HG02763 (cell line): ENCODE results near the gene STAT5B.
"Not testable (repeated sequence)": the region's sequence is repeated elsewhere in the genome, so short reads cannot be mapped to it uniquely, and the experiment has no call there.

Experiments
- ATAC-seq: cut with Tn5 transposase; IDR thresholded peaks from one replicate; pipeline ENCODE4 v1.9.1; 2021; ENCODE audit warnings: mild to moderate bottlenecking, moderate library complexity; ENCODE audit not compliant: unreplicated experiment

The STAT5B gene

DNA sequence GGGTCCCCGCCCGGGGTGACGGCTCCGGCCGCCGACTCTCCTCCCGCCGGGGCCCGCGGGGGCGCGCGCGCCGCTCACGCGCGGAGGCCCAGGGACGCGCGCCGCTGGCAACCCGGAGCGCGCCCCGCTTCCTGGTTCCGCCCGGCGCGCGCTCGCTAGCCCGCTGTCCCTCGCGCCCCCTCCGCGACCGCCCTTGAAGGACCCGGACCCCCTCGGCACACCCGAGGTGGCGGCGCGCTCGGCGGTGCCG lies at the start of gene STAT5B:
TSS of gene STAT5B (minus strand) at position 33 of the 250 bp plus-strand sequence. CDS start 44,264 bp downstream, outside the sequence.
- ATAC-seq: peak; percentile 67

DNA sequence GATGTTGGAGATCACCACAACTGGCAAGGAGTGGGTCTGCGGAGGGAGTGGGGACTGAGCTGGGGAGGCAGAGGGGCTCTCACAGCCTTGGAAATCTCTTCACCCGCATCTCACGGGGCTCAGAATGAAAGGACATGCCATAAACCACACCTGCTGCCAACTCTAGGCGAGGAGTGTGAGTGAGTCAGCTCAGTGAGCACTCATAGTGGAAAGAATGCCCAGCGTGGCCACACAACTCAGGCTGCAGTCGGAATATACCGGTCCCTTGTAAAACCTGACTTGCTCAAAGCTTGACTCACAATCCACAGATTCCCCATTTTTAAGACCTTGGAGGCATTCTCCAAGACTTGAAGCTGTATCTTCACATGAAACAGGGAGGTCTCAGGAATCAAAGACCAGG lies 48.8 kb upstream of the STAT5B start:
- no peak for ATAC-seq

DNA sequence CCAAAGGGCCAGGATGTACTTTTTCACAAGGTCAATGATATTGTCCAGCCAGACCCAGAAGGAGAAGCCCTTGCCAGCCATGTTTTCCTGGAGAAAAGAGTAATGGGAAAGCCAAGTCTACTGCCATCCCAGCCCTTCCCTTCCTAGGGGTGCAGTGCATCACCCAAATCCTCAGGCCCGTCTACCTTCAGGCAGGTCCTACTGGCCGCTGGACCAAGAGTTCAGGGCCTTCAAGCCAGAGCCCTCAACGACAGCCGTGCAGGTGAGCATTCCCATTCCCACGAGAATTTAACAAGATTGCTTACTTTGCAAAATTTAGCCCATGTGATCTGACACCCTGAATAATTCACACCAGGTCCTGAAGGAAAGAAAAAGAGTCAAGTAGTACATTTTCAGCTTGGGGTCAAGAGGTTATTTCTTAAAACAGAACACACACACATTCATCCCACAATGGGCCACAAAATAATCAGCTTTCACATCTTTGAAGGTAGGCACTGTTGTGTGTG lies 47.1 kb upstream of the STAT5B start:
- ATAC-seq: no peak

DNA sequence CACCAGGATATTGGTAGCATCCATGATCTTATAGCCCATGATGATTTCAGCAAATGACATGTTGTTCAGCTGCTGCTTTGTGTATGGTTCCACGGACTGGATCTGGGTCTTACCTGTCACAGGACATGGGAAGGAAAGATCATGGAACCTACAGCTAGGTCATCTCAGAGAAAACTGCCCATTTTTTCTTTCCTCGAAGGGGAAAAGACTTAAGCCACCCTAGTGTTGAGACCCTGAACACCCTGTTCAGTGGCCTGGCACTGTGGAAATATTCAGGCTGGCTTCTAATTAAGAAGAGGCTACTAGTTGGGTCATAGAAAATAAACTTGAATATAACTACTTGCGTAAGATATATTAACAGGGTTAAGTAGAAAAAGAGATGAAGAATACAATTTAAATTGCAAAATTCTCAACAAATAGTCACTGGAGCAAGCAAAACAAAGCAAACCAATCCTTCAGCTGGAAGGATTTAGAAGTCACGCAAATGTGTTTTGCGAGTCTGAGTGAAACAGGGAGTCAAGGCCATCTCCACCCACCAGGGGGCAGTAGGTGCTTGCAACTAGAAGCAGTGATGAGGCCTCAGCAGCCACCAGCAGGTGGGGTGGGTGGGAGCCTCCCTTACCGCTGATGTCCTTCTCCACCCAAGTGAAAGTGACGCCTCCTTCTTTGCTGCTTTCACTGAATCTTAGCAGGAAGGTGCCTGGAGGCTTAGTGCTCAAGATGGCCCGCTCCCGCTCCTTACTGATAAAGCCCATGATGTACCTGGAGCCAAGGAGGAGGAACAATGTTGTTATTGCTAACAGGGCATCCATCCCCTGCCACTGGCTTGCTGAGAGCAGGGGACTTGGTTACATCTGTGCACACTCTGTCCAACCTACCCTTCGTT lies 46.4 kb upstream of the STAT5B start:
- peak; percentile 63 for ATAC-seq

DNA sequence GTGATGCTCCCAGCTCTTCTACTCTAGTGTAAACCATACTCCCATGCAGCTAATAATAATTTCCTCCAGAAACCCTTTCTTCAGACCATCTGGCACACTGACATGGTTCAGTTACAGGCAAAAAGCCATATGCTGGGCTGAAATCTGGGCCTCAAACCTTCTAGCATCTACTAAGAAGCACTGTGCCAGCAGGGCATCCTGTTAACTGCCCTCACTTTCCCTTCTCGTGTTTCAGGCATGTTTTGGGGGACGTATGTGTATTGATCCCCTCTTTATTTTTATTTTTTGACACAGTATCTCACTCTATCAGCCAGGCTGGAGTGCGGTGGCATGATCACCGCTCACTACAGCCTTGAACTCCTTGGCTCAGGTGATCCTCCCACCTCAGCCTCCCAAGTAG lies 45.4 kb upstream of the STAT5B start:
- ATAC-seq: no peak

DNA sequence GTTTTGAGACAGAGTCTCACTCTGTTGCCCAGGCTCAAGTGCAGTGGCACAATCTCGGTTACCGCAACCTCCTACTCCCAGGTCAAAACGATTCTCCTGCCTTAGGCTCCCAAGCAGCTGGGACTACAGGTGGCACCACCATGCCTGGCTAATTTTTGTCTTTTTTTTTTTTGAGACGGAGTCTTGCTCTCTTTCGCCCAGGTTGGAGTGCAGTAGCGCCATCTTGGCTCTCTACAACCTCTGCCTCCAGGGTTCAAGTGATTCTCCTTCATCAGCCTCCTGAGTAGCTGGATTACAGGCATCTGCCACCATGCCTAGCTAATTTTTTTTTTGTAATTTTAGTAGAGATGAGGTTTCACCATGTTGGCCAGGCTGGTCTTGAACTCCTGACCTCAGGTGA lies 41.8 kb upstream of the STAT5B start:
- ATAC-seq: not testable (repeated sequence)

DNA sequence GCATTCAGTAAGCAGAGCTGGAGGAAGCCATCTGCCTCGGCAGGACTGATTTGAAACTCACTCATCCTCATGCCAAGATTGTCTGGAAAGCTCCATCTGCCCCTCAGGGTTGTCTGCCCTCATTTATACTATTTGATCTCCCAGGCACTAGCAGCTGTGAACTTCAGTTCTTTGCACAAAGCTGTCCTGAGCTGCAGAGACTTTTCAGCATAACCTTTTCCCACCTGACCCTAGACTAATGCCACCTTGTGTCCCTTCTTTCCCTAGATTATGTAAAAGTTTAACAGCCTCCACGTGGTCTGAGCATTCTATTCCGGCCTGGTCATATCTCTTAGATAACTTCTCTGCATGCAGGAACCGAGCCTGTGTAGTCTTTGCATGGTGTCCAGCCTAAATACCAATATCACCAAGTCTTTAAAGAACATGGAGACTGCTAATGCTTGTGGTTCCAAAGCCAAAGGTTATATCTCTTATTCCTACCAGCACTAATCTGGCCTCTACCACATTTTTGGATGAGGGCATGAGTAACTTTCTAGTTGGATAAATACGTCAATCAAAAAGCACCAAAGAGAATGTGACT lies 41.2 kb upstream of the STAT5B start:
- ATAC-seq: no peak

DNA sequence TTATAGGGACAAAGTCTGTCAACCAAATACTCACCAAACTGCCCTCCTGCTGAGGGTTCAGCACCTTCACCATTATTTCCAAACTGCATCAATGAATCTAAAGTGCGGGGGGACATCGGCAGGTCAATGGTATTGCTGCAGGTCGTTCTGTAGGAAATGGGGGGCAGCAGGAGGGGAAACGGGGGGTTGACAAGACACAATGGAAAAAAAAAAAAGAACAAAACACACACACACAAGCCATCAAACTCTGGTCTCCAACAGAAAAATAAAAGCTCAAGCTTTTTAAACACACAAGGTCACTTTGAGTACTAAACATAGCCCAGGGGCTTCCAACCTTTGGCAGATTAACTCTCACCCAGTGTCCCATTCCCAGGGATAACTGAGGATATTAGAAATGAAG lies 40.6 kb upstream of the STAT5B start:
- no peak for ATAC-seq

DNA sequence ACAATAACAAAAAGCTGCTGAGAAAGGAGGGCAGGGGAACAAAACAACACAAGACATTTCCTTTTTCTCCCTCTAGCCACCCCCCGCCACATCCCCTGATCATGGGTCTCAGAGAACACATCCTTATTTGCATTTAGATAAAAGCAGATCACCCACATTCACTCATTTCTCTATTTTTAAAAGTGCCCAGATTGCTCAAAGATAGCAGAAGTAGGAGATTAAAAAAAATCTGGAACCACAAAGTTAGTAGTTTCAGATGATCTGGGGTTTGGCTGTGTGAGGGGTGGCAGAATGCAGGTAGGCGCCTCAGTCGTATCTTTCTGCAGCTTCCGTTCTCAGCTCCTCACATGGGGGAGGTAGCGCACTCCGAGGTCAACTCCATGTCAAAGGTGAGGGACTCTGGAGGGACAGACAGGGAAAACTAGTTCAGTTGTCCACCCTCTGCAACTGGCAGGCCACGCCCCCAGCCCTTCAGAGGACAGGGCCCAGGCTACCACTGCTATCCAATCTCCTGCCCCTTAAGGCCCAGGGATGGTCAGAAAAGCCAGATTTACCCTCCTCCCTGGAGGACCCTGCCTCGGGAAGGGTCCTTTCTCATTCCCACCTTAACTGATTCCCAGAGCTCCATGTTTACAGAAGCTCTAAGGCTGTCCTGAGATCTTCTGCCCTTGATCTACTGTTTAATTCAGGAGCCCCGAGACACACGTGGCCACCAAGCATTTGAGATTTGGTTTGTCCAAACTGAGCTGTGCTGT lies 39.4 kb upstream of the STAT5B start:
- ATAC-seq: no peak

DNA sequence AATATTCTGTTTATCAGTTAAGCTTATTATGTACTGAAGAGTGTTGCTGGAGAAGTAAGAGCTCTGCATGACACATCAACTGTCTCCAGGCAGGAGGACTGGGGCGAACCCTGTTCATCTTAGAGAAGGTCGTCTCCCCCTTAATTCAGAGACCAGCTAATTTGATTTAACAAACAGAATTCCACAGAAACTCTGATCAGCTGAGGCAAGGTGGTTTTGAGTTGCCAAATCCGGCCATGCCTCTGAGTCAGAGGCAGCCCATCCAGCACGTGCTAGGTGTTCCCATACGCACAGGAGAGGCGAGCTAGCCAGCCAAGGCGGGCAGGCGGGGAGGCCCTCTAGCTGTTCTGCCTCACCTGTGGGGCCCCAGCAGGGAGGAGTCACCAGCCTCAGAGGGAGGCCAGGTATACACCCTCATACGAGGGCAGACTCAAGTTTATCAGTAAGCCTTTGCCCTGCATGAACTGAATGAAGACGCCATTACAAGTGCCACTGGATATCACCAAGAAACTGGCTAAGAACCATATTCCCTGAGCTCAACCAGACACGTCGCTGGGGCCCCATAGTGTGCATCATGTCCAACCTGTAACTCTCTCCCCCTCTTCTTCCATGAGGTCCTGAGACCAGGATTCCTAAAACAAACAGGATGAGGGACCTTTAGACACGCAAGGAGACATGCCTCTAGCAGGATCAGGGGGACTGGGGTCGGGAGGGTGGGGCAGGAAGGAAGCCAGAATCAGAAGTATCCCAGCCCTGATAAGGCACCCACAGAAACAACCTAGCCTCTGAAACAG lies 37.8 kb upstream of the STAT5B start:
- no peak for ATAC-seq

DNA sequence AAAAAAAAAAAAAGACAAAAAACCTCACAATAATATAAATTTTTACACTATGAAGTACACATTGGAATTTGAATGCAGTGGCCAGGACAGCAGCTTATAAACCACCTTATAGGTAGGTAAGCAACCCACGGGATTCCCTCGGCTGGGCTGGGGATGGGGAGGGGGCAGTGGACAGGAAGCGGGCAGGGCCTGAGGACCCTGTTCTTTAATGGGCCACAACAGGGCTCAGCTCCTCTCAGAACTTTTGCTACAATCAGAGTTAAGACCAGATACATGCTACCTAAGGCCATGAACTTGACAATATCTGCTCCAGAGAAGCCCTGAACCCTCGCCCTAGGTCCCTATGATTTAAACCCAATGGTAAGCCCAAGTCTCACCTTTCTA lies 37.2 kb upstream of the STAT5B start:
- ATAC-seq: no peak

DNA sequence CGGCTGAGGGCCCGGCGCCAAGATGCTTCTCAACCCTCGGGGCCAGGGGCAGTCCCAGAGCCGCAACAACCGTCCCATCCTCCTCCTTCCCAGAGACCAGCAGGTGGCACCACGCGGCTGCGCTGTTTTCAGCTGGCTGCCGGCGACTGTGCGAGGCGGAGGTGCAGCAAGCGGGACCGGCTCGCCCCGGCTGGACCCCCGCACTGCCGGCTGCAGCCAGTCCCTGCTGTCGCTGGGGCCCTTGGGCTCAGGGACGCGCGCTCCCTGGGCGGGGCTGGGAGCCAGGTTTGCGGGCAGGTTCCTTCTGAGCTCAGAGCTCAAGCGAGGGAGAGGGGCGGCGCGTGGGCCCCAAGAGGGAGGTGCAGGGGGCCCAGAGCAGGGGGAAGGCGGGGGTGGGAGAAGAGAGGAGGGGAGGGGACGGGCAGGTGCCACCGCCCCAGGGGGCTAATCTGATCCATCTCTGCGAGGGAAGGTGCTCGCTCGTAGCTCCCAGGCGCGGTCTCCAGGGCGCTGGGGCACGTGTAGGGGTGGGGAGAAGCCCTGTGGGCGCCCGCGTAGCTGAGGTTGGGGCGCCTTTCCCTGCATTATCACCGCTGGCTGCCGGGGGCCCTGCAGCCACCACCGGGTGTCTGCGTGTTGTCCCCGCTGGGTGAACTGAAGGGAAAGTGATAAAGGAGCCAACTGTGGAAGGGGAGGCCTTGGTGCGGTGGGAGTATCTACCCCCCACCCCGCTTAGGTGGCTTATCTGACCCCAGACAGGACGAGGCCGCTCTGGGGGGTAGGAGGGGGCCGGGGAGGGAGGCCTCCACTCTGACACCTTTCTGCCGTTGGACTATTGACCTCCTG lies 36.3 kb upstream of the STAT5B start:
- peak; percentile 51 for ATAC-seq

DNA sequence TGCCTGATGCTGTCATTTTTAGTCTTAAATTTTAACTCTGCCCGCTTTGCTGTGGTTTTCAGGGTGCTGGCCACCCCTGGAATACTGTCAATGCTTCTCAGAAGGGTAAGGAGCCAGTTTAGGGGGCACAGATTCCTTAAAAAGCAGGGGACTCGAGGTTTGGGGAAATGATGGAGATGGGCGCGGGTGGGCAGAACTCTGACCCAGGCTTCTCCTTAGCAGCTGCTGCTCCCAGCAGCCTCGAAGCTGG lies 35.8 kb upstream of the STAT5B start:
- ATAC-seq: no peak

DNA sequence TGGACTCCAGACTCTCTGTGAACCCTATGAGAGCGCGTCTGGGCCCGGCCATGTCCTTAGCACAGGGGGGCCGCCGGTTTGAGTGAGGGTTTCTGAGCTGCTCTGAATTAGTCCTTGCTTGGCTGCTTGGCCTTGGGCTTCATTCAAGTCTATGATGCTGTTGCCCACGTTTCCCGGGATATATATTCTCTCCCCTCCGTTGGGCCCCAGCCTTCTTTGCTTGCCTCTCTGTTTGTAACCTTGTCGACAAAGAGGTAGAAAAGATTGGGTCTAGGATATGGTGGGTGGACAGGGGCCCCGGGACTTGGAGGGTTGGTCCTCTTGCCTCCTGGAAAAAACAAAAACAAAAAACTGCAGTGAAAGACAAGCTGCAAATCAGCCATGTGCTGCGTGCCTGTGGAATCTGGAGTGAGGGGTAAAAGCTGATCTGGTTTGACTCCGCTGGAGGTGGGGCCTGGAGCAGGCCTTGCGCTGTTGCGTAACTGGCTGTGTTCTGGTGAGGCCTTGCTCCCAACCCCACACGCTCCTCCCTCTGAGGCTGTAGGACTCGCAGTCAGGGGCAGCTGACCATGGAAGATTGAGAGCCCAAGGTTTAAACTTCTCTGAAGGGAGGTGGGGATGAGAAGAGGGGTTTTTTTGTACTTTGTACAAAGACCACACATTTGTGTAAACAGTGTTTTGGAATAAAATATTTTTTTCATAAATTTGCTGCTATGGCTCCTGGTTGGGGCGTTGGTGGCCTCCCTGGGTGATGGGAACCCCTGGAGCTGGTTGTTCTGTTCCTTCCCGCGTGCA lies 35.2 kb upstream of the STAT5B start:
- ATAC-seq: no peak

DNA sequence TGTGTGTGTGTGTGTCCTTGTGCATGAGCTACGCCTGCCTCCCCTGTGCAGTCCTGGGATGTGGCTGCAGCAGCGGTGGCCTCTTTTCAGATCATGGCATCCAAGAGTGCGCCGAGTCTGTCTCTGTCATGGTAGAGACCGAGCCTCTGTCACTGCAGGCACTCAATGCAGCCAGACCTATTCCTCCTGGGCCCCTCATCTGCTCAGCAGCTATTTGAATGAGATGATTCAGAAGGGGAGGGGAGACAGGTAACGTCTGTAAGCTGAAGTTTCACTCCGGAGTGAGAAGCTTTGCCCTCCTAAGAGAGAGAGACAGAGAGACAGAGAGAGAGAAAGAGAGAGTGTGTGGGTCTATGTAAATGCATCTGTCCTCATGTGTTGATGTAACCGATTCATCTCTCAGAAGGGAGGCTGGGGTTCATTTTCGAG lies 34.6 kb upstream of the STAT5B start:
- no peak for ATAC-seq

DNA sequence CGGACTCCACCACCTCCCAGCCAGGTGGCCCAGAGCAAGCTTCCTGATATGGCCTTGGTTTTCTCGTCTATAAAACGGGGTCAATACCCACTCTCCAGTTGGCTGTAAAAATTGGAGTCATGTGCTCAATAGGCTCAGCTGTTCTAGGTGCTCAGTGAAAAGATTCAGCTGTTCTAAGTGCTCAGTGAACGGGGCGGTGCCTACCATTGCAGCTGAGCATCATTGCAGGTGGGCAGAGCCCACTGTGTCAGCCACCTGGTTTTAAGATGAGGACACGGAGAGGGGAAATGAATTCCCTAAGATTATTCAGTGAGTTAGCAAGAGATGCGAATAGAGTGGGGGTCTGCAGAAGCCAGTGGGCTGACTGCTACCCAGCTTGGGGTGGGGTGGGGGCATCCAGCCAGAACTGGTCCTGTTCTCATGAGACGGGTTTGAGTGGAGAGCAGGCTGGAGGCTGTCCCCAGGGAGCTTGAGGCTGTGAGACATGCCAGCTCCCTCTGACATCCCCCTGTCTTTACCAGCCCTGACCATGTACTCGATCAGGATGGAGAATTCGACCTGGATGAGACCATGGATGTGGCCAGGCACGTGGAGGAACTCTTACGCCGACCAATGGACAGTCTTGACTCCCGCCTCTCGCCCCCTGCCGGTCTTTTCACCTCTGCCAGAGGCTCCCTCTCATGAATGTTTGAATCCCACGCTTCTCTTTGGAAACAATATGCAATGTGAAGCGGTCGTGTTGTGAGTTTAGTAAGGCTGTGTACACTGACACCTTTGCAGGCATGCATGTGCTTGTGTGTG lies 34.0 kb upstream of the STAT5B start:
- ATAC-seq: no peak

DNA sequence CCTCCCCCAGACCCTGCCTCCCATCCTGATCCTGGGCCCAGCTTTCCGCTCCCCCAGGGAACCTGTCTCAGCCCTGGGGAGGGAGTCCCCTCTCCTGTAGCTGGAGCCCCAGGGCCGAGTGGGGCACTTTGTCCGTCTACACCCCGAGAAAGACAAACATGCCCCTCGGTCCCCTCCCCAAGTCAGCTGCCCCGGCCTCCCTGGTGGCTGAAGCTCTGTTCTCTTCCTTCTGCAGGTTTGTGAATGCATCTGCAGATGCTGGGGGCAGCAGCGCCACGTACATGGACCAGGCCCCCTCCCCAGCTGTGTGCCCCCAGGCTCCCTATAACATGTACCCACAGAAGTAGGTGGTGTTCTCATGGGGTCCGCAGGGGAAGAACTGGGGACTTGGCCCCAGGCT lies 33.0 kb upstream of the STAT5B start:
- no peak for ATAC-seq

DNA sequence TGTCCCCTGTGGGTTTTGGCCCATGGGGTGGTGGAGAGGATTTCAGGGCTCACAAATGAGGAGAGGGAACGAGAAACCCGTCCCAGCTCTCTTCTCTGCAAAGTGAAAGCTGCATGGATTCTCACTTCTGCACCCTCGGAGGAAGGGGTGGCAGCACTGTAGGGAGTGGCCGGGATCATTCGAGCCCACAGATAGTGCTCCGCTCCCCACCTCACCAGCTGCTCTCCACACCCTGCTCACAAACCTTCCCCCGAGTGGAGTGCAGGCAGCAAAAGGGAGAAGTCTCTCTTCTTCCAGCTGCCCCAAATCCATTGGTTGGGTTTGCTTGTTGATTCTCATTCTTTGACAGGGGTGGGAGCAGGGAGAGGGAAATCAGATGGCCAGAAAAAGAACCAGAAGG lies 32.3 kb upstream of the STAT5B start:
- no peak for ATAC-seq

DNA sequence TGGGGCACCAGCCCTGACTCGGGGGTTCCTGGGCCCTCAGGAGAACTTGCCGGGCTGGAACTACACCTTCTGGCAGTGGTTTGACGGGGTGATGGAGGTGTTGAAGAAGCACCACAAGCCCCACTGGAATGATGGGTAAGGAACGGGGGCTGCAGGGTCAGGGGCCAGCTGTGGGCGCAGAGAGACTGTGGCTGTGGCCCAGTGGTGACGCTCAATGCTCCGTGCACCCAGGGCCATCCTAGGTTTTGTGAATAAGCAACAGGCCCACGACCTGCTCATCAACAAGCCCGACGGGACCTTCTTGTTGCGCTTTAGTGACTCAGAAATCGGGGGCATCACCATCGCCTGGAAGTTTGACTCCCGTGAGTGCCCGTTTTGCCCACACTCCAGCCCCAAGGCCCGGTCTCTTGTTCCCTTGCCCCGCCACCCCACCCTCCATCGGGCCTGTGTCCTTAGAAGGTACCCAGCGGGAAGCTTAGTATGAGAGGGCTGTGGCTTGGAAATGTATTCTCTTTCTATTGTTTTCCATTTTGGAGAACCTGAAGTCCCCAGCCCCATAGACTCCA lies 31.3 kb upstream of the STAT5B start:
- ATAC-seq: no peak
